Mucosa of rectum (tissue), 2 donors: ENCODE data around the gene PTPRD.

Experiments used
- H3K27ac ChIP-seq, 2 donors: one replicate each; pipeline ENCODE4 v1.7.0; 2013; ENCODE audit warnings: inconsistent platforms in 2 of 2, low read depth in 2 of 2, low read length in 2 of 2
- H3K27me3 ChIP-seq, 2 donors: one replicate each; pipeline ENCODE4 v1.7.0; 2013; ENCODE audit warnings: low read length in 2 of 2; ENCODE audit not compliant: control insufficient read depth in 2 of 2, insufficient read depth in 2 of 2
- H3K36me3 ChIP-seq, 2 donors: one replicate each; pipeline ENCODE4 v1.7.0; 2013; ENCODE audit warnings: low read length in 2 of 2; ENCODE audit not compliant: control insufficient read depth in 2 of 2, insufficient read depth in 2 of 2
- H3K4me1 ChIP-seq, 2 donors: one replicate each; pipeline ENCODE4 v1.7.0; 2013; ENCODE audit warnings: low read length in 2 of 2, mild to moderate bottlenecking in 1 of 2; ENCODE audit not compliant: control insufficient read depth in 2 of 2, insufficient read depth in 2 of 2
- H3K4me3 ChIP-seq, 2 donors: one replicate each; pipeline ENCODE4 v1.7.0; 2013; ENCODE audit warnings: low read length in 2 of 2
- H3K9ac ChIP-seq, 2 donors: one replicate each; pipeline ENCODE4 v1.7.0; 2013; ENCODE audit warnings: low read length in 2 of 2, low read depth in 1 of 2, mild to moderate bottlenecking in 1 of 2
- H3K9me3 ChIP-seq, 2 donors: one replicate each; pipeline ENCODE4 v1.7.0; 2013; ENCODE audit warnings: low read length in 2 of 2; ENCODE audit not compliant: control insufficient read depth in 2 of 2
- donor health status: healthy.
- donor health status: Normal muscosa, but diverticular disease.

PTPRD gene

GRCh38 chr9:8366161-8366926 lies 2246.5 kb downstream of the PTPRD start:
- no peaks in the 10 kb centered on the region for H3K9me3 ChIP-seq
- peaks cover 0 to 2% of the 10 kb centered on the region in 2 donors for H3K4me1 ChIP-seq
- no peak overlapping the region for H3K4me3 ChIP-seq
- no peaks in the 10 kb centered on the region for H3K36me3 ChIP-seq
- H3K9ac ChIP-seq, result no peak overlapping the region
- no peaks in the 10 kb centered on the region for H3K27me3 ChIP-seq
- H3K27ac ChIP-seq, result no peak overlapping the region

GRCh38 chr9:8365466-8366160 lies 2247.2 kb downstream of the PTPRD start:
- Histone ChIP-seq H3K27me3 (no peaks in the 10 kb centered on the region), H3K36me3 (no peaks in the 10 kb centered on the region), H3K9me3 (no peaks in the 10 kb centered on the region), H3K4me3 (no peak overlapping the region), H3K4me1 (peaks cover 0 to 2% of the 10 kb centered on the region in 2 donors), H3K27ac (no peak overlapping the region), H3K9ac (no peak overlapping the region)

GRCh38 chr9:8365029-8365428 lies 2247.8 kb downstream of the PTPRD start:
- Histone ChIP-seq H3K36me3 (no peaks in the 10 kb centered on the region), H3K9ac (no peak overlapping the region), H3K4me1 (peaks cover 0 to 2% of the 10 kb centered on the region in 2 donors), H3K27me3 (no peaks in the 10 kb centered on the region), H3K9me3 (no peaks in the 10 kb centered on the region), H3K27ac (no peak overlapping the region), H3K4me3 (no peak overlapping the region)

- H3K9ac ChIP-seq, result no peak overlapping the region
- no peak overlapping the region for H3K4me3 ChIP-seq
- no peak overlapping the region for H3K27ac ChIP-seq
- H3K36me3 ChIP-seq, result no peaks in the 10 kb centered on the region
- H3K4me1 ChIP-seq, result peaks cover 0 to 2% of the 10 kb centered on the region in 2 donors
- H3K9me3 ChIP-seq, result no peaks in the 10 kb centered on the region
- H3K27me3 ChIP-seq, result no peaks in the 10 kb centered on the region
Measured at GRCh38 chr9:8364026-8364752, 2248.6 kb downstream of the PTPRD start.

GRCh38 chr9:8362250-8362649 lies 2250.6 kb downstream of the PTPRD start:
- Histone ChIP-seq H3K4me3 (no peak overlapping the region), H3K4me1 (peaks cover 0 to 2% of the 10 kb centered on the region in 2 donors), H3K9me3 (no peaks in the 10 kb centered on the region), H3K36me3 (no peaks in the 10 kb centered on the region), H3K9ac (no peak overlapping the region), H3K27ac (no peak overlapping the region), H3K27me3 (no peaks in the 10 kb centered on the region)

- Histone ChIP-seq H3K4me3 (no peak overlapping the region), H3K9me3 (no peaks in the 10 kb centered on the region), H3K4me1 (peaks cover 0 to 2% of the 10 kb centered on the region in 2 donors), H3K9ac (no peak overlapping the region), H3K27ac (no peak overlapping the region), H3K27me3 (no peaks in the 10 kb centered on the region), H3K36me3 (no peaks in the 10 kb centered on the region)
Measured at GRCh38 chr9:8361364-8361763, 2251.4 kb downstream of the PTPRD start.

- H3K4me1 ChIP-seq, result no peaks in the 10 kb centered on the region
- H3K9me3 ChIP-seq, result no peaks in the 10 kb centered on the region
- no peak overlapping the region for H3K9ac ChIP-seq
- no peak overlapping the region for H3K4me3 ChIP-seq
- H3K36me3 ChIP-seq, result no peaks in the 10 kb centered on the region
- H3K27ac ChIP-seq, result no peak overlapping the region
- no peaks in the 10 kb centered on the region for H3K27me3 ChIP-seq
Measured at GRCh38 chr9:8356406-8356805, 2256.4 kb downstream of the PTPRD start.

- no peaks in the 10 kb centered on the region for H3K9me3 ChIP-seq
- H3K9ac ChIP-seq, result no peak overlapping the region
- H3K4me3 ChIP-seq, result no peak overlapping the region
- no peaks in the 10 kb centered on the region for H3K27me3 ChIP-seq
- H3K4me1 ChIP-seq, result no peaks in the 10 kb centered on the region
- no peaks in the 10 kb centered on the region for H3K36me3 ChIP-seq
- H3K27ac ChIP-seq, result no peak overlapping the region
Measured at GRCh38 chr9:8351436-8351835, 2261.4 kb downstream of the PTPRD start.

- no peak overlapping the region for H3K27ac ChIP-seq
- no peaks in the 10 kb centered on the region for H3K4me1 ChIP-seq
- H3K9me3 ChIP-seq, result no peaks in the 10 kb centered on the region
- no peaks in the 10 kb centered on the region for H3K27me3 ChIP-seq
- no peaks in the 10 kb centered on the region for H3K36me3 ChIP-seq
- H3K9ac ChIP-seq, result no peak overlapping the region
- no peak overlapping the region for H3K4me3 ChIP-seq
Measured at GRCh38 chr9:8349901-8350300, 2262.9 kb downstream of the PTPRD start.

- no peak overlapping the region for H3K9ac ChIP-seq
- H3K27ac ChIP-seq, result no peak overlapping the region
- no peaks in the 10 kb centered on the region for H3K4me1 ChIP-seq
- no peaks in the 10 kb centered on the region for H3K27me3 ChIP-seq
- H3K4me3 ChIP-seq, result no peak overlapping the region
- H3K36me3 ChIP-seq, result no peaks in the 10 kb centered on the region
- H3K9me3 ChIP-seq, result no peaks in the 10 kb centered on the region
Measured at GRCh38 chr9:8349376-8349775, 2263.4 kb downstream of the PTPRD start.
